IMR-90 (cell line): ENCODE results near the gene NDUFAF7. TPM values are rescaled to one million over a fixed set of nuclear protein-coding genes. Genes with fewer than 3 reads are reported as not detected.
"Not testable (repeated sequence)": the region's sequence is repeated elsewhere in the genome, so short reads cannot be mapped to it uniquely, and the experiment has no call there.

Source experiments
- ATAC-seq: fragments of 200-7000 bp; cut with Tn5 transposase; 2 replicates; pipeline ENCODE4 v1.9.1; 2020; ENCODE audit warnings: low read depth, mild to moderate bottlenecking, moderate library complexity
- BruUV-seq: library from RNA; stranded (reverse); fragments of 400-500 nt; replicated peaks from 2 replicates; lab custom pipeline; 2021; lab: Mats Ljungman, UMichigan
- CTCF ChIA-PET: fragments of 300-600 bp; formaldehyde crosslinking; extraction: SDS; loops from one replicate; lab custom pipeline; 2021; ENCODE audit warnings: antibody characterized with exemption; lab: Yijun Ruan, JAX
- POLR2A ChIA-PET: fragments of 300-600 bp; sonication (Branson Sonifier 250); formaldehyde crosslinking; loops from one replicate; lab custom pipeline; 2022; ENCODE audit warnings: antibody characterized with exemption; ENCODE audit not compliant: unreplicated experiment; lab: Charles Lee
- DNase-seq: peaks from one replicate; pipeline ENCODE4 v3.0.0; 2013
- H2AFZ ChIP-seq: replicated peaks from 2 replicates; pipeline ENCODE3; 2013; ENCODE audit warnings: low read length, mild to moderate bottlenecking; ENCODE audit not compliant: poor library complexity
- H2AK5ac ChIP-seq: 2 replicates; pipeline ENCODE4 v1.6.1; 2013; ENCODE audit warnings: low read depth, low read length, inconsistent platforms
- H2AK9ac ChIP-seq: replicated peaks from 2 replicates; pipeline ENCODE3; 2013; ENCODE audit warnings: mild to moderate bottlenecking, low read depth, low read length, moderate library complexity; ENCODE audit not compliant: poor library complexity
- H2BK120ac ChIP-seq: 2 replicates; pipeline ENCODE4 v1.6.1; 2013; ENCODE audit warnings: low read depth, low read length, inconsistent platforms
- H2BK15ac ChIP-seq: 3 replicates; pipeline ENCODE4 v1.6.1; 2013; ENCODE audit warnings: low read depth, low read length, inconsistent platforms
- H2BK20ac ChIP-seq: 2 replicates; pipeline ENCODE4 v1.6.1; 2013; ENCODE audit warnings: low read depth, mild to moderate bottlenecking, inconsistent platforms, low read length, moderate library complexity
- H2BK5ac ChIP-seq: 2 replicates; pipeline ENCODE4 v1.6.1; 2013; ENCODE audit warnings: mild to moderate bottlenecking, low read depth, low read length, inconsistent platforms; ENCODE audit not compliant: poor library complexity, severe bottlenecking
- H3K14ac ChIP-seq: replicated peaks from 2 replicates; pipeline ENCODE4 v1.6.1; 2013; ENCODE audit warnings: low read depth, low read length, inconsistent platforms
- H3K18ac ChIP-seq: 2 replicates; pipeline ENCODE4 v1.6.1; 2013; ENCODE audit warnings: low read depth, low read length, control low read depth
- H3K23ac ChIP-seq: 2 replicates; pipeline ENCODE4 v1.6.1; 2013; ENCODE audit warnings: low read depth, low read length, inconsistent platforms
- H3K27ac ChIP-seq: 2 replicates; pipeline ENCODE4 v1.5.1; 2013; ENCODE audit warnings: mild to moderate bottlenecking, control low read depth, low read length; ENCODE audit not compliant: insufficient read depth
- H3K27me3 ChIP-seq: 2 replicates; pipeline ENCODE4 v1.6.1; 2013; ENCODE audit warnings: low read length; ENCODE audit not compliant: control insufficient read depth, insufficient read depth
- H3K36me3 ChIP-seq: 2 replicates; pipeline ENCODE4 v1.6.1; 2013; ENCODE audit warnings: low read length, mixed read lengths; ENCODE audit not compliant: control insufficient read depth, insufficient read depth
- H3K4ac ChIP-seq: 2 replicates; pipeline ENCODE4 v1.6.1; 2013; ENCODE audit warnings: low read depth, low read length, inconsistent platforms
- H3K4me1 ChIP-seq: 2 replicates; pipeline ENCODE4 v1.6.1; 2013; ENCODE audit warnings: low read length, mixed read lengths; ENCODE audit not compliant: control insufficient read depth, insufficient read depth
- H3K4me2 ChIP-seq: 2 replicates; pipeline ENCODE4 v1.6.1; 2013; ENCODE audit warnings: low read depth, mild to moderate bottlenecking, control low read depth, low read length, moderate library complexity
- H3K4me3 ChIP-seq: 2 replicates; pipeline ENCODE4 v1.5.1; 2013; ENCODE audit warnings: low read depth, mild to moderate bottlenecking, control low read depth, low read length, moderate library complexity; ENCODE audit not compliant: insufficient read depth
- H3K56ac ChIP-seq: 2 replicates; pipeline ENCODE4 v1.6.1; 2013; ENCODE audit warnings: low read length, inconsistent platforms; ENCODE audit not compliant: insufficient read depth; ENCODE audit errors: extremely low read depth
- H3K79me1 ChIP-seq, 2 experiments: 2 replicates each; pipeline ENCODE4 v1.6.1; 2013; ENCODE audit warnings: low read length in 2 of 2, inconsistent platforms in 1 of 2, low read depth in 1 of 2
- H3K9ac ChIP-seq: 2 replicates; pipeline ENCODE4 v1.6.1; 2013; ENCODE audit warnings: low read depth, low read length, control low read depth
- H3K9me1 ChIP-seq: 2 replicates; pipeline ENCODE4 v1.6.1; 2013; ENCODE audit warnings: low read length, inconsistent platforms; ENCODE audit not compliant: insufficient read depth
- H3K9me3 ChIP-seq: 2 replicates; pipeline ENCODE4 v1.6.1; 2013; ENCODE audit warnings: low read length; ENCODE audit not compliant: control insufficient read depth, insufficient read depth
- H4K20me1 ChIP-seq: 2 replicates; pipeline ENCODE4 v1.6.1; 2013; ENCODE audit warnings: low read length, inconsistent platforms; ENCODE audit not compliant: insufficient read depth
- H4K5ac ChIP-seq: 2 replicates; pipeline ENCODE4 v1.6.1; 2013; ENCODE audit warnings: mild to moderate bottlenecking, low read depth, low read length, control low read depth
- H4K8ac ChIP-seq, 2 experiments: 2 replicates each; pipeline ENCODE4 v1.6.1; 2013; ENCODE audit warnings: low read depth in 2 of 2, low read length in 2 of 2, control low read depth in 1 of 2, inconsistent platforms in 1 of 2
- H4K91ac ChIP-seq: 2 replicates; pipeline ENCODE4 v1.6.1; 2013; ENCODE audit warnings: low read depth, low read length, inconsistent platforms; ENCODE audit not compliant: insufficient read depth
- CHD1 ChIP-seq: IDR thresholded peaks from 2 replicates; pipeline ENCODE4 v1.6.1; 2012; ENCODE audit warnings: low read depth, low read length, improper control_type of control experiment
- ELK1 ChIP-seq: fragments of 150-350 bp; IDR thresholded peaks from 2 replicates; pipeline ENCODE4 v1.6.1; 2016; ENCODE audit warnings: low read depth, mild to moderate bottlenecking, low read length, moderate library complexity, borderline replicate concordance
- FOS ChIP-seq: fragments of 150-350 bp; IDR thresholded peaks from 2 replicates; pipeline ENCODE4 v1.6.1; 2016; ENCODE audit warnings: low read depth, low read length
- RCOR1 ChIP-seq: IDR thresholded peaks from 2 replicates; pipeline ENCODE4 v1.6.1; 2012; ENCODE audit warnings: mild to moderate bottlenecking, low read length, improper control_type of control experiment; ENCODE audit not compliant: insufficient replicate concordance
- WGBS, 2 experiments: methylation state at CpG; one replicate each; pipeline versions ENCODE4 v1.1.5 to v1.1.7; 2013; ENCODE audit warnings: missing lambda C conversion rate in 2 of 2; ENCODE audit not compliant: insufficient read length in 1 of 2; ENCODE audit errors: extremely low coverage in 2 of 2; 5-methylcytosine and 5-hydroxymethylcytosine counted together
- dilution Hi-C: fragments of 300-500 bp; cut with HindIII; formaldehyde crosslinking; loops from one replicate; pipeline ENCODE4 v1.14.3; 2018; ENCODE audit warnings: low sequenced_read_pairs; ENCODE audit not compliant: unreplicated experiment
- in situ Hi-C: fragments of 300-500 bp; cut with MboI; formaldehyde crosslinking; loops from 3 replicates; pipeline ENCODE4 v1.14.3; 2019; ENCODE audit warnings: low sequenced_read_pairs, inconsistent platforms, mixed read lengths
- intact Hi-C: fragments of 100-400 bp; cut with micrococcal nuclease; formaldehyde crosslinking; loops from 2 replicates; pipeline ENCODE4 v1.10.0; 2022
- polyA plus RNA-seq, 3 experiments: library from polyadenylated mRNA; depleted of rRNA; stranded (reverse); fragments of >200 nt; gene quantifications; 2 replicates each; pipeline ENCODE4 v1.2.3, GENCODE V29; 2012; ENCODE audit warnings: low replicate concordance in 1 of 3
- total RNA-seq: library from RNA; depleted of rRNA; stranded (reverse); fragments of >200 nt; gene quantifications from 2 replicates; pipeline ENCODE4 v1.2.3, GENCODE V29; 2012

The NDUFAF7 gene
- total and polyA plus RNA-seq, 2 of the 4 experiments (the other 2 are of a cell fraction): 9.9 to 17.4 TPM

GRCh38 chr2:37224063-37224462 lies 7.4 kb upstream of the NDUFAF7 start:
- no peak overlapping the region for H3K4ac ChIP-seq
- H3K4me3 ChIP-seq: no peak overlapping the region
- H3K79me1 ChIP-seq: peaks cover 22 to 41% of the 10 kb centered on the region in 2 experiments
- dilution Hi-C loops (no loop called here), in situ Hi-C loops (no loop called here), intact Hi-C loops (no loop called here)
- no peaks in the 10 kb centered on the region; the same call in 1 of the 2 replicates for H4K20me1 ChIP-seq
- no peak overlapping the region for H3K18ac ChIP-seq
- no peak overlapping the region for H3K27ac ChIP-seq
- CTCF ChIA-PET: interaction anchor here (0.6 kb wide), 1 partner anchor 632 kb away, joined by 3 read pairs; no protein-coding TSS in a partner anchor
- no peak overlapping the region for H2BK20ac ChIP-seq
- WGBS, 2 experiments: 100% methylated on average over 1 of the region's 1 CpG; no CpG with 5 or more reads in 1 of the 2 experiments
- H3K23ac ChIP-seq: no peak overlapping the region
- no peak overlapping the region for H3K9ac ChIP-seq
- no peak overlapping the region for H2BK5ac ChIP-seq
- H2AK5ac ChIP-seq: no peak overlapping the region
- H4K5ac ChIP-seq: no peak overlapping the region
- no peak overlapping the region for H3K14ac ChIP-seq
- POLR2A ChIA-PET: no interaction called here
- TF ChIP-seq FOS (no peak), ELK1 (no peak), RCOR1 (no peak), CHD1 (no peak)
- H2BK120ac ChIP-seq: no peak overlapping the region
- no peak overlapping the region for H3K4me2 ChIP-seq
- no peaks in the 10 kb centered on the region for H3K4me1 ChIP-seq
- no peak overlapping the region for H2BK15ac ChIP-seq
- no peak overlapping the region for H3K56ac ChIP-seq
- no peaks in the 10 kb centered on the region for H3K9me3 ChIP-seq
- no peak overlapping the region for H4K8ac ChIP-seq
- peaks cover 28% of the 10 kb centered on the region for H3K36me3 ChIP-seq
- ATAC-seq: no peak
- H2AFZ ChIP-seq: no peak overlapping the region
- no peak for DNase-seq
- no peaks in the 10 kb centered on the region for H3K27me3 ChIP-seq
- no peak overlapping the region for H4K91ac ChIP-seq
- no peak overlapping the region for H2AK9ac ChIP-seq
- no TSS peak for BruUV-seq
- H3K9me1 ChIP-seq: no peaks in the 10 kb centered on the region

- H3K4me3 ChIP-seq, H3K9me1 ChIP-seq, H3K4me2 ChIP-seq, H2AK9ac ChIP-seq, H3K56ac ChIP-seq, intact Hi-C loops, H4K5ac ChIP-seq, H3K9me3 ChIP-seq, H4K8ac ChIP-seq, CTCF ChIA-PET, H3K27ac ChIP-seq, dilution Hi-C loops, in situ Hi-C loops, H3K14ac ChIP-seq, H2BK5ac ChIP-seq, ATAC-seq, H4K20me1 ChIP-seq, H2AK5ac ChIP-seq, H2BK120ac ChIP-seq, DNase-seq, POLR2A ChIA-PET, H3K4ac ChIP-seq, H4K91ac ChIP-seq, H2BK20ac ChIP-seq, H3K27me3 ChIP-seq, H2AFZ ChIP-seq, H3K23ac ChIP-seq, BruUV-seq, H2BK15ac ChIP-seq, H3K9ac ChIP-seq, H3K4me1 ChIP-seq, H3K18ac ChIP-seq: not testable (repeated sequence)
- no CpG with 5 or more reads among the region's 2 CpGs for WGBS, 2 experiments
- Histone ChIP-seq H3K79me1 (peaks cover 27 to 47% of the 10 kb centered on the region in 2 experiments), H3K36me3 (peaks cover 24% of the 10 kb centered on the region)
Observed at GRCh38 chr2:37225129-37225528, 6.3 kb upstream of the NDUFAF7 start.
